HG03175 (cell line): ENCODE data around the gene SCFD2.
"Not testable (repeated sequence)": the region's sequence is repeated elsewhere in the genome, so short reads cannot be mapped to it uniquely, and the experiment has no call there.

ENCODE experiments used
- ATAC-seq: cut with Tn5 transposase; IDR thresholded peaks from one replicate; pipeline ENCODE4 v1.9.1; 2021; ENCODE audit warnings: mild to moderate bottlenecking, moderate library complexity; ENCODE audit not compliant: unreplicated experiment

The SCFD2 gene

DNA sequence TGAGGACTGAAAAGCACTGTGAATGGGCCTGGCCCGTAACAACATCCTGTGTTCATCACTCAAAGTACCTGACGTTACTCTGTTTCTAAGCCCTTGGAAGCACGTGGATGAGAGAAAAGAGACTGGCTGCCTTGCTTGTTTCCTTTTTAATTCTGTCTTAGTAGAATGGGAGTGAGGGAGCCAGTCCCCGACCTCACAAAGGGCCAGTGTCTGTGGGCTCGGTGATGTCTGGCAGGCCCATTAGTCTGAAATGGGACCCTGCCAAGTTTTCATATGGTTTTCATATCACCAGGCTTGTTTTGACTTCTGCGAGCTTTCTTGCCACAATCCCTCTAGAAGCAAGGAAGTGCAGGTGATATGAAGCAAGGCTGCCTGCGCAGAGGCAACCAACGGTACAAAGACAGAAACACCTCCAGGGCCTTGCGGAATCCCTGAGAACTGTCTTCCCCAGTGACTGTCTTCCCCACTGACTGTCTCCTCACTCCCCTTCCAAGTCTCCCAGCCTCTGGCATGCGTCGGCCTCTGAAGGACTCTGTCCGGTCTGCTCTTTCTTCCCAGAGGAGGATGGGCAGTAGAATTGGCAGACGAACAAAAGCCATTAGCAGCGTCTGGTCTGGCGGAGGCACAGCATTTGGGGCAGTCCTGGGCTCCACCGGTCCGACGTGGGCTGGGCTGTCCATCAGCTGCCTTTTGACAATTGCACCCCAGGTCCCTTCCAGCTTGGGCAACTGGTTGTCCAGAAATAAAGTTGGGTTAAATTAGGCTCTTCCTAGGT lies 524.0 kb downstream of the SCFD2 start:
- no peak for ATAC-seq

DNA sequence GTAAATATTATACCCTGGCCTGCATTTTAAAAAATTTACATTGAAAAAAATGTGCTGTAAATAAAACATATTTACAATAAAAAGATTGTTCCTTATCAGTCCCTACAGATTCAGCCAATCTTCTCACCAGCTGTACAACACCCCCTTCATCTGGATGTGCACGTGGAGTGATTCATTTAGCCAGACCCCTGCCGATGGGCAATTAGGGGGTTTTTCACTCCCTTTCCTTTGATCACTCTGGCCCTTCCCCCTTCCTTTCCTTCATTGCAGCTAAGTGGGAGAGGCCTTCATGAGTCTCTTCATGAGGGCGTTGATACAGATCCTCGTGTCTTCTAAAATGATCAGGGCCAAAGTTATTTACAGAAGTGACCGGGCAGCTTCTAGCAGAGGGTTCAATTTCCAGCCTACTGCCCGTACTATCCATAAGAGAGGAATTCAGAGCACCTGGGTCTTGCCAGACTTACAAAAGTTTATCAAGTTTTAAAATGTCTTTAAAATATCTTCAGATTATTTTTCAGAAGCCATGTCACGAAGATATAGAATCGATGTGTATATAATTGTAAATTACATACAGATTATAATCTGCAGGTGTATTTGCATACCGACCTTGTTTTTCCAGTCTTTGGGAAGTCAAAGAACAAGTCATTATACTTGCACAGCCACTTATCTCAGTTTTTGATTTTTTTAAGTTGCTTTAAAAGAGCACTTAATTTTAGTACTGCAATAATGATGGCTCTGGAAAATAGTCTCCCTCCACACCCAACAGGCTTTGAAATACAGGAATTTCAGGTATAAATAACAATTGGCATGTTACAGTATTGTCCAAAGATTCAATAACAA lies 525.1 kb downstream of the SCFD2 start:
- no peak for ATAC-seq

DNA sequence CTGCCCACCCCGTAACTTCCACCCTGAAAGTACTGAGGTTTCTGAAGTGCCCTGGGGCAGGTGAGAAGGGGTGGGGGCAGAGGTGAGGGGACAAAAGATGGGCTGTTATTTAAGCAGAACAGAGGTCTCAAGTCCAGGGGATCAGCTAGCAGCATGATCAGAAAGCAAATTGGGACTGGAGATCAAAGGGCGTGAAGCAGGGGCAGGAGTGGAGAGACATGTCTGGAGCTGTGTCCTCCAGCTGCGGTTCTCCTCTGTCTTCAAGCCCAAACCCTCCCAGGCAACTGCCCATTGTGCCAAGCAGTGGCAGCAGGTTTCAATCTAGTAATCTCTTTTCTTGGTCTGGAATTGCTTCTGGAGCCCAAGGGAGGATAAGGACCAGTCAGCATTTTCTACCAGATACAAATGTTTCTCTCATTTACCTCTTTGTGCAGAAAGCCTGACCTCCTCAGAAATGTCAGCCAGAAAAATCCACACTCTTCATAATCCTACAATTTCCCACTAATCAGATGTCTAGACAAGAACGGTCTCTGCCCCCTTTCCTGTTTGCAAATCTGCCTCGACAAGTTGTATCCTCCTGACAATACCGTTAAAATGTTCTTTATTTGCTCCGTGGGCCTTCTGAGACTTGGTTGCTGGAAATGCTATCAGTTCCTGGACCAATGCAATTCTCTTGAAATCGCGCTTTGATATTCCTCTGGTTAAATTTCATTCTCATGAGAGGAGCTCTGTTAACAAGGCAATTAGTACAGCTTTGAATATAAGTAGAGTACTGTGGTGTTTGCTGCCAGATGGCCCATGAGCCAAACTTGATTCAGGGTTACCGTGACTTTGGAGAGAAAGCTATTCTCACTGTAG lies 526.9 kb downstream of the SCFD2 start:
- ATAC-seq, result no peak

DNA sequence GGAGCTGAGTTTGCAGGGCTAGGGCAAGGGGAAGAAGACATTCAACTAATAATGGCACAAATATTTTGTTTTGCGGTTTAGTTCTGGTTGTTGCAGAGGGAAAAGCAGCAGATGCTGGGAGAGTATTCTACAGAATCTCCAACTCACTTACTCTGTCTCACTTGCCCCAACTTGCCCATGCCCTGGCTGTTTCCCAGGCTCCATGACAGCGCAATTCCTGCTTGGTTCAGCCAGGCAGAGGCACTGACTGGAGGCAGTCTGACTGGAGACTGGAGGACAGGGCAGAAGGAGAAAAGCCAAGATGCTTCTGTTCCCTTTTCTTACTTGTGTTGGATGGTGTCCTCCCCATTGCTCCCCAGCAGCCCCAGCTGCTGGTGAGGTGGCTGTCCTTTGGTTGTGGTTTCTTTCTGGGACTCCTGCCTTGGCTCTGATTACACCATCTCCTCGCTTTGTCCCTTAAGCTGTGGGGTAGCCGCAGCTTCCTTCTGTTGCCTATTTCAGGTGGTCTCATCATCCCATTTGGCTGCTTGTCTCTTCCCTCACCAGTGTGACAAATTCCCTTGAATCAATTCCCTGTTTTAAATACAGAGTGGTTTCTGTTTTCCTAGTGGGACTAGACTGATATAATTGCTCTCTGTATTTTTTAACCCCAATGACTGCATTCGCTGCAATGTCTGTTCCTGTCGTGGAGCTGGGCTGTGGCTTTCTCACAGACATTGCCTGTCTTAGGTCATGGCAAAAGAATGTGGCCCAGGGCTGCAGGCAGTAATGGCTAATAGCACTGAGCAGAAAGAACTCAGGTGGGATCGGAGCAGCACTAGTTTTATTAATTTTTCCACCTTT lies 527.9 kb downstream of the SCFD2 start:
- no peak for ATAC-seq

DNA sequence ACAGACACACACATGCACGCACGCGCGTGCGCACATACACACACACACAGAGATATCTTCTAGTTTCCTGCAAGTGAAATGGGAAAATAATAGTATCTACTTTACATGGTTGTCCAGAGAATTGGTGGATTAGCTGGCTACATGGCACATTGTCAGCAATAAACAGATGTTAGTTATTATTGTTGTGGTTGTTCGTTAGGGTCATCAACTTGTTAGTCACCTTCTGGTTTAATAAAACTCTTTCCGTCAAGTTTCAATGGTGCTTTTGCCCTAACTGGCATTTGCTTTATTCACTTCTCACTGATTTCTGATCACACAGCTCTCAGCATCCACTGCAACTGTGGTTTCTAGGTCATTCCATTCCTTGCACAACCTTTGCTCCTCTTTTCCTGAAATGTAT lies 529.2 kb downstream of the SCFD2 start:
- no peak for ATAC-seq

DNA sequence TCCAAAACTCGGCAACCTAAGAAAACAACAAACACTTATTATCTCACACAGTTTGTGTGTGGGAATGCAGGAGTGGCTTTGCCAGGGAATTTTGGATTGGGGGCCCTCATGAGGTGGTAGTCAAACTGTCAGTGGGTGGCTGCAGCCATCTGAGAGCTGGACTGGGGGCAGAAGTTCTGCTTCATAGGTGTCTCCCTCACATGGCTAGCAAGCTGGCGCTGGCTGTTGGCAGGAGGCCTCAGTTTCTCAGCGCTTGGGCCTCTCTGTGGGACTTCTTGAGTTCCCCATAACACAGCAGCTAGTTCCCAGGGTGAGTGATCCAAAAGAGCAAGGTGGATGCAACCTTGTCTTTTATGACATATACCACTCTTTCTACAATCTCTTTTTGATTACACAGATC lies 529.7 kb downstream of the SCFD2 start:
- no peak for ATAC-seq

DNA sequence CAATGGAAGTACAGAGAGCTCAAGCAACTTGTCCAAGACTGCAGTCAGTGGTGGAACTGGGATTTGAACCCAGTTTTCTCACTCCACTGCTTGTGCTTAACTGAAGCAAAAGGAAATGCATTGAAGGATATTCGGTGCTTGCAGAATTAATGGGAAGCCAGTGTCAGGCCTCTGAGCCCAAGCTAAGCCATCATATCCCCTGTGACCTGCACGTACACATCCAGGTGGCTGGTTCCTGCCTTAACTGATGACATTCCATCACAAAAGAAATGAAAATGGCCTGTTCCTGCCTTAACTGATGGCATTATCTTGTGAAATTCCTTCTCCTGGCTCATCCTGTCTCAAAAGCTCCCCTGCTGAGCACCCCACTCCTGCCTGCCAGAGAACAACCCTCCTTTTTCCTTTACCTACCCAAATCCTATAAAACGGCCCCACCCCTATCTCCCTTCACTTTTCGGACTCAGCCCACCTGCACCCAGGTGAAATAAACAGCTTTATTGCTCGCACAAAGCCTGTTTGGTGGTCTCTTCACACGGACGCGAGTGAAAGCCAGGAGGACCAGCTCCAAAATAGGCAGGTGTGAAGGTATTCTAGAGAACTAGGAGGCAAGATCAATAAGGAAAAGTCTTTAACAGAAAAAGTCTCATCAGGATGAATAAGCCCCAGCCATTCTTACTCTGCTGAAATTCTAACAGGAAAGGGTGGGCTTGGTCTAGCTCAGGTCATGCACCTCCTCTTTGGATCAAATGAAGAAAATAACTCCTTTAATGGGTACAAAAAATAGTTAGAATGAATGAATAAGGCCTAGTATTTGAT lies 531.0 kb downstream of the SCFD2 start:
- ATAC-seq, result not testable (repeated sequence)

DNA sequence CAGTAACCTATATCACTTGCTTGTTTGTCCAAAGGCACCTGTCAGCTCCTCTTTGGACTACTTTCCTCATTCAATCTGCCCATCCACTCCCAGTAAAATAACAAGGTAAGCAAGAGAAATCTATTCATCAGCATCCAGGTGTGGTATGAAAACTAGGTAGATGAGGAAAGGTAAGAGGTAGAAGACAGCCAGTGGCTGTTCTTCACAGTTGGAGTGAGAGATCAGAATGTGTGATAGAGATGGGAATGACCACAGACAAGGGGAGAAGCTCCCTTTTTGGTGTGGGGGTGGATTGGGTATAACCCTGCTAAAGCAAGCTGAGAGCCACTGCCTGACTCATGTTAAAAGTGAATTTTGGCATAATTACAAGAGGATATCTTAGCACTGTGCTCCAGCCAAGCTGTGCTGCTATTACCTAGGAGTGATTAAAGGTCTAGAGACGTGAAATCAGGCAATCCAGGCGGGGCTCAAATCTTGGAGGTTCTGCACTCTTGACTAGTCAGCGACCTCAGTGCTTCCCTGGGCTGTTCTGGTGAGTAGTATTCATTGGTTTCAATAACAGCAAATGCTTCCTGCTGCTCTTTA lies 531.8 kb downstream of the SCFD2 start:
- ATAC-seq, result no peak

DNA sequence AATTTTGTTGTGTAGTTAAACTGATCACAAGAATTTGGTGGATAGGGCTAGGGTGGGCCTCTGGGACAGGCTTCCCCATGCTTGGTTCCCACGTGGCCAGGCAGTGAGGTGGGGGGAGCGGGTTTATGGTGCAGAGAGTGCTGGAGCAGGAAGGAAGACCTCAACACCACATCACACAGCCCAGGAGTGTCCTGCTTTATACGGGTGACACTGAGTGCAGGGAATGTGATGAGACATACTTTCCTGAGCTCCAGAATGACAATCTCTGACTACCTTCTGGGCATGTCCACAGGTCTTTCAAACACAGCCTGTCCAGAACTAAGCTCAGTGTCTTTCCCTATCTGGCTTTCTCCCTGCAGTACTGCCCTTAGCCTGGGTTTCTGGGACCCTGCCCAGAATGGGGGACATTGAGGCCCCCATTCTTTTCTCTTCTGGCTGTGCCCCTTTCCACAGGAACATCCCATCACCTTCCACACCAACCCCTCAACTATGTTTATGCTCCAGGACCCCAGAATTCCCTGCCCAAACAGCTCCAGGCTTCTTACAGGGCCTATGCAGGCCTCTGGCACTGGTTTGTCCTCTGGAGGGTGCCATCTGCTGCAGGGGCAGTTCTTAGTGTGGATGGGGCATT lies 540.3 kb downstream of the SCFD2 start:
- ATAC-seq, result no peak

DNA sequence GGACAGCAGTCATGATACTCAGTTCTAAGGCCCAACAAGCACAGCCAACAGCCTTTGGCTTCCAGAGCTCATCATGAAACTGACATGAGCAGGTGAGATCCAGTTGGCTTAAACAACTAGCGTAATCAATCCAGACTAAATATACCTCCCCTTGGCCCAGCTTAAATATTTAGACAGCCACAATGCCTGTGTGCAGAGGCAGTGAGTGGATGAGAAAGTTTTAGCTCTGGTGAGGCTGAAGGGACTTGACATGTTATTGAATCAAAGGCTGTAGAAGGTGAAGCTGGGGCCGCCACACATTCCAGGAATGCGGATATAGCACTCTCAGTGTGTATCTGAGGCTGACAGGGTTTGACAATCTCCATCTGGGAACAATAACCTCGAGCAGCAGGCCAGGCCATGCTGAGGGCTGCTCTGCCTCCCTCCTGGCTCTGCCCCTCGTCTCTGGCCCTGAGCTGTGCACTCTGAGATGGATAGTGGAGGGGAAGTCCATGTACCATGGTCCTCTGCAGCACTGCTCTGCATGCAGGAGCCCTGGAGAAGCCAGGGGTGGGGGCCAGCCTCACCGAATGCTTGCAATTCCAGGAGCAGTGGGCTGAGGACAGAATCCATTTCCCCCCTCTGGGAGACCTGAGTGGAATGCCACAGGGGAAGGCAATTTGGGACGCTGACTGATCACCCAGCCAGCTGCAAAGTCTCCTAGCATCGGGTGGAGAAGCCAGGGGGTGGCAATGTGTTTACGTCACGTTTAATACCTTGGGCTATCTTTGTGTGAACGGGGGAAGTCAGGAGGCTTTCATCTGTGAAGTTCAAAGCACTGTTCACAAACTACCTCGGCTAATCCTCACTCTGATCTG lies 541.0 kb downstream of the SCFD2 start:
- ATAC-seq, result no peak

DNA sequence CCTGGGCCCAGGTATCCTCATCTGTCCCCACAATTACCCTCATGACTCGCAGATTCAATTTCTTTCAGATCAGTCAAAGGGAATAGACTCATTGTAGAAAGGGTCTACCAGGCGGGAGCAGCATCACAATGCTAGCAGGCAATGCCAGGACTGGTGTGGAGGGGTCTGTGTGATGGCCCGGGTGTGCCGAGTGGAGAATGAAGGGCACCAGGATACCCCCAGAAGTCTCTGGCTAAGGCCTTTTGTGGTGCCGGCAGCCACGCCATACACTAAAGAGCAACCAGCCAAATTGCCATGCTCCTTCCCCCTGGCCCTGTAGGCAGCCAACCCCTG lies 541.6 kb downstream of the SCFD2 start:
- no peak for ATAC-seq

DNA sequence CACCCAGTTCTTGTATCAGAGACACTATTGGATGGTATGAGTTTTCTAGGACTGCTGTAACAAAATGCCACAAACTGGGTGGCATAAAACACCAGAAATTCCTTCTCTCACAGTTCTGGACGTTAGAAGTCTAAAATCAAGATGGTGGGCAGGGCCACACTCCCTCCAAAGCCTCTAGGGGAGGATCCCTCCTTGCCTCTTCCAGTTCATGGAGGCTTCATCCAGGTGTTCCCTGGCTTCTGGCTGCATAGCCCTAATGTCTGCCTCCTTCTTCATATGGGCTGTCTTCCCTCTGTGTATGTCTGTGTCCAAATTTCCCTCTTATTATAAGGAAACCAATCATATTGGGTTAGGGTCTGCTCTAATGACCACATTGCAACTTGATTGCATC lies 542.2 kb downstream of the SCFD2 start:
- ATAC-seq, result no peak
